PC-3 (cell line): ENCODE data around the gene ATG7.

Experiments used
- CTCF ChIP-seq: fragments of 300-600 bp; sonication (generic); conservative IDR thresholded peaks from 2 replicates; pipeline ENCODE4 v1.5.1; 2017; ENCODE audit warnings: antibody characterized with exemption, low read depth, mild to moderate bottlenecking, low read length
- EZH2 ChIP-seq: fragments of 300-600 bp; sonication (generic); IDR thresholded peaks from one replicate; pipeline ENCODE4 v1.6.1; 2017; ENCODE audit warnings: antibody characterized with exemption, mild to moderate bottlenecking, low read length; ENCODE audit not compliant: unreplicated experiment
- EZH2phosphoT487 ChIP-seq: fragments of 300-600 bp; sonication (generic); IDR thresholded peaks from 2 replicates; pipeline ENCODE4 v1.6.1; 2018; ENCODE audit warnings: mild to moderate bottlenecking, antibody characterized with exemption, low read length, borderline replicate concordance

GRCh38 chr3:11480663-11481298 lies 208.6 kb downstream of the ATG7 start:
- TF ChIP-seq CTCF (no peak), EZH2 (no peak), EZH2phosphoT487 (no peak)
